Measurements from ENCODE around the gene DHRS12.

DNA sequence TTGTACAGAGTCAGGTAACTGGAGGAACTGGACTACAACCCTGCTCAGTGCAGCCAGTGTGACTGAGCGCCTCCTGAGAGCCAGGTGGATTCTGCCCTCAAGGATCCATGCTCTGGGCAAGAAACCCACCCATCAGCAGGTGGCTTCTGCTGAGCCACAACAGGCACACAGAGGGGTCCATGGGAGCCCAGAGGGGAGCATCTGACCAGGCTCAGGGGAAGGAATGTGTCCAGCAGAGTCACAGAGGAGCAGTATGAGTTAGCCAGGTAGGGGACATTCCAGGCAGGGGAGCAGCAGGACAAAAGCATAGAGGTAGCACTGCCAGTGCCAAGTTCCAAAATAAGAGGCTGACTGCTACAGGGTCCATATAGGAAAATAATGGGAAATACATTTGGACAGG, 19.9 kb downstream of the DHRS12 start:
- TF ChIP-seq, protein P1, sequence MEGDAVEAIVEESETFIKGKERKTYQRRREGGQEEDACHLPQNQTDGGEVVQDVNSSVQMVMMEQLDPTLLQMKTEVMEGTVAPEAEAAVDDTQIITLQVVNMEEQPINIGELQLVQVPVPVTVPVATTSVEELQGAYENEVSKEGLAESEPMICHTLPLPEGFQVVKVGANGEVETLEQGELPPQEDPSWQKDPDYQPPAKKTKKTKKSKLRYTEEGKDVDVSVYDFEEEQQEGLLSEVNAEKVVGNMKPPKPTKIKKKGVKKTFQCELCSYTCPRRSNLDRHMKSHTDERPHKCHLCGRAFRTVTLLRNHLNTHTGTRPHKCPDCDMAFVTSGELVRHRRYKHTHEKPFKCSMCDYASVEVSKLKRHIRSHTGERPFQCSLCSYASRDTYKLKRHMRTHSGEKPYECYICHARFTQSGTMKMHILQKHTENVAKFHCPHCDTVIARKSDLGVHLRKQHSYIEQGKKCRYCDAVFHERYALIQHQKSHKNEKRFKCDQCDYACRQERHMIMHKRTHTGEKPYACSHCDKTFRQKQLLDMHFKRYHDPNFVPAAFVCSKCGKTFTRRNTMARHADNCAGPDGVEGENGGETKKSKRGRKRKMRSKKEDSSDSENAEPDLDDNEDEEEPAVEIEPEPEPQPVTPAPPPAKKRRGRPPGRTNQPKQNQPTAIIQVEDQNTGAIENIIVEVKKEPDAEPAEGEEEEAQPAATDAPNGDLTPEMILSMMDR (IDR thresholded peaks at IDR 0.05; ENCODE audit: low read length), result no peak
- no peak for TF ChIP-seq EZH2 (IDR thresholded peaks at IDR 0.05; ENCODE audit: borderline replicate concordance, low read length)

Measured in OCI-LY1 (cell line).